ENCODE data around the gene EXOSC2.
"Not testable (repeated sequence)": the region's sequence is repeated elsewhere in the genome, so short reads cannot be mapped to it uniquely, and the experiment has no call there.

EXOSC2 gene

DNA sequence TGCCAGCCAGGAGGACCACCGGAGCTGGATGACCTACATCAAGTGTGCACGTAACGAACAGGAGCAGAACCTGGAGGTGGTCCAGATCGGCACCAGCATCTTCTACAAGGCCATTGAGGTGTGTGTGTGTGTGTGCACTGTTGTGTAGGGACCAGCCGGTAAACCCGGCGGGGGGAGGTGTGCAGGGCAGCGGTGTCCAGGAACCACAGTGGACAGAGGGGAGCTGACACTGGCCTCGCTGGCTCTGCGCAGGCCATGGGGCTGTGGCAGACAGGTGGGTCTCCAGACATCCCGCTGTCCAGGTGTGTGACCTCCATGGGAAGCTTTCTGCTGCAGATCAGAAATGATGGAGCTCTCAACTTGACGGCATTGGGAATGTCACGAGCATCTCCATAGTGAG is 25.4 kb upstream of the EXOSC2 start:
- DNase-seq, result no peak

DNA sequence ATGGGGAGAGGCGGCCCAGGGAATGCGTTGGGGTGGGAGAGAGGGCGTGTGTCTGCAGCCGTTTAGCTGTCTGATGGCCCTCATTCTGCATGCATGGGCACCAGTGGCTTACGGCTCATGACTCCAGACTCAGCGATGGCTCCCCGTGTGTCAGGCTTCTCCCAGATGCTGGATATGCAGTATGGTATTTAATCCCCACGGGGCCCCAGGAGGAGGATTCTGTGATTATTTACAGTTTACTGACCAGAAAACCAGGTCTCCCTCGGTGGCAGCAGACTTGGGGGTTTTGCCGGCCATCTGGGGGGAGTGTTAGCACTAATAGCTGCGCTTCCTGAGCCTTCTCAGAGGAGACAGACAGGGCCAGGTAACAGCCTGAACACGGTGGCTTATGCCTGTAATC is 24.9 kb upstream of the EXOSC2 start:
- DNase-seq, result no peak

DNA sequence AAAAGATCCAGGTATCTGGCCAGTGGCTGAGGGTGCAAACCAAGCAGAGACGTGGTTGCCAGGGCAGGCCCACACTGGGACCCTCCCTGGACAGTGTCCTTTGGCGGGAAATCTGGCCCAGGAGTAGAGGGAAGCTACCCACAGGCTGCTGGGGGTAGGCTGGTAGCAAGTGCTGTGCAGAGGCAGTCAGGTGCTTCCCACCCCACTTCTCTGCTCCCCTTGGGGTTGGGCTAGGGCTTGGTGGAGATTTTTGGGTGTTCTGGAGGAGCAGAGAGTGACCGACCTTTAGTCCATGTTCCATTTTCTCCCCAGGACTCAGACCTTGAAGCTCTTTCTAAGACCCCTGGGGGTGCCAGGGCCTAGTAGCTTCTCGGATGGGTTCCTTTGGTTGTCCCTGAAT is 23.6 kb upstream of the EXOSC2 start:
- no peak for DNase-seq

DNA sequence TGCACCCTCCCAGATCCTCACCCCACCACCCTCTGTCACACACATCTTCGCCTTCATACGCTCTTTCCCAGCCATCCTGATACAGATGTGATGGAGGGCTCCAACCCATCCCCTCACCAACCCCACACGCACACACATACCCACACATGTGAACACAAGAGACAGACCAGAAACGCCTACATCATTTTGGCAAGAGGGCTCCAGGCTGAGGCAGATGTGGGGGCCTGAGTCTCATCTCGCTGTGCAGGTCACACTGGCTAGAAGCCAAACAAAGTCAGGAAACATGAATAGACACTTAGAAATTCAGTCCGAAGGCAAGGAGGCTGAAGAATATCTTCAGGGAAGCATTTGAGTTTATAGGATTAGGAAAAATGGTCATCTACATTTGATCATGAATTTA is 22.9 kb upstream of the EXOSC2 start:
- no peak for DNase-seq

DNA sequence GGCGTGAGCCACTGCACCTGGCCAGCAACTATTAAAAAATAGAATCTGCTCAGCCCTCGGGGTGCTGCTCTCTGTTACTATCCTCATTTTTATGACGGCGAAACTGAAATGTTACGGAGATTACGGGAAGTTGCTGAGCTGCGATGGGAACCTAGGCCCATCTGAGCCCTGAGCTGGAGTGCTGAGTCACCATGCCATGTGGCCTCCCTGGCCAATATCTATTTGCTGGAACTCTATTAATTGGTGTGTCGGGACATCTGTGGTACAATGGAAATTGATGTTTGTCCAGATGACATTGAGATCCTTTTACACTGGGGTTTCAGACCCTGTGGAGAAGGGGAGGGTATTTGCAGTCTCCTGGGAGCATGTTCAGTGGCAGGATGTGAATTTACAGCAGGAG is 21.1 kb upstream of the EXOSC2 start:
- no peak for DNase-seq

DNA sequence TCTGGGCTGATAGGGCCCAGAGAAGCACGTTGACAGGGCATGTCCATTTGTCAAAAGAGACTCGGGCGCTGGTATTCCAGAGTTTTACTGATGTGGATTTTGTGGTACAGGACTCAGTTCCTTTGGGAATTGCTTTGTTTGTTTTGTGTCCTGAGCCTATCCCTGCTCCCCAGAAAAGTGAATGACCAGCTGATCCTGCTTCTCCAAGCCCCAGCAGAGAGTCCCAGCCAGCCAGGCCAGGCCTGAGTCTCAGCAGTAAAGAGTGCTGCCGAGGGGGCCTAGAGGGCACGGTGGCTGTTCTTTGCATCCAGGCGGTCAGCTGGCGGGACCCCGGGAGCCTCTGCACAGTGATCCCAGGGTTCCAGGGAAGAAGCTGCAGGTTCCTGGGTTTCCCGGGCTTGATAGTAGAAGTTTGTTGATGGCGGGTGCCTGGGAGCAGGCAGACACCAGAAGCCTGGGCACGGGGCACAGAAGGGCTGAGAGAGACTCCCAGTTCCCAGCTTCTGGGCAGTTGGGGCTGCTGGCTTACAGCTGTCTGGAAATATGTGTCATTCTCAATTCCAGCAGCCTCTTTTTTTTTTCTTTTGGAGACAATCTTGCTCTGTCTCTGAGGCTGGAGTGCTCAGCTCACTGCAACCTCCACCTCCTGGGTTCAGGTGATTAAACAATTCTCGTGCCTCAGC is 20.5 kb upstream of the EXOSC2 start:
- no peak for DNase-seq

- no peak for DNase-seq
Observed at GRCh38 chr9:130675396-130675795, 18.2 kb upstream of the EXOSC2 start.

- no peak for DNase-seq
Observed at GRCh38 chr9:130677252-130677651, 16.3 kb upstream of the EXOSC2 start.

GRCh38 chr9:130680836-130681768 is 12.5 kb upstream of the EXOSC2 start:
- peak; percentile 67 for DNase-seq

GRCh38 chr9:130681769-130682420 is 11.7 kb upstream of the EXOSC2 start:
- DNase-seq, result no peak

DNA sequence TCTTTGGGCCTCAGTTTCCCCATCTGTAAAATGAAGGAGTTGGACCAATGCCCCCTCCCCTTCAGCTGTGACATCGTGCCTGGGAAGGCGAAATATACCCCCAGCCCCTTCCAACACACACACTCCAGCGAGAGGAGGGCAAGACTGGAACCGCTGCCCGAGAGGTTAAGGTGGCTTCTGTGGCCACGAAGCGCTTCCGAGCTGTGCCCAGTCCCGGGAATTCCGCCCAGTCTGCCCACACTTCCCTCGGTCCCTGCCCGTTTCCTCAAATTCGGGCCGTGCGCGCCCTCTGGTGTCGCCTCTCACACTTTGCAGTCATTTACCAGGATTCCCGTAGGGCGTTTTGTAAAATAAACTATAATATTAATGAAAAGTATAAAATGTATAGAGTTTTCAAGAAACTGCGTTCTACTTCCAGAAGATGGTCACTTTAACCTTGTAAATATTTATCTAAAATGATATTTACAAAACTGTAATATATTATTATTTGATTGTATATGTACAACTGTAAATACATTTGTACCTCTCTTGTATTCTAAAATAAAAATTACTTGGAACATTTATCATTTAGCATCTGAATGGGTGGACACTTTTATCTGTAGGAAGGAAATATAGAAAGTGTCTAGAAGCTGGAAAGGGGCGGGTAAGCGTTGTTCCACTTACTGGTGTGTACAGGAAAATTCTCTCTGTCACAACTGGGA is 11.0 kb upstream of the EXOSC2 start:
- DNase-seq, result peak; percentile 68

GRCh38 chr9:130685104-130685503 is 8.5 kb upstream of the EXOSC2 start:
- DNase-seq, result no peak

GRCh38 chr9:130685945-130686344 is 7.6 kb upstream of the EXOSC2 start:
- DNase-seq, result not testable (repeated sequence)

DNA sequence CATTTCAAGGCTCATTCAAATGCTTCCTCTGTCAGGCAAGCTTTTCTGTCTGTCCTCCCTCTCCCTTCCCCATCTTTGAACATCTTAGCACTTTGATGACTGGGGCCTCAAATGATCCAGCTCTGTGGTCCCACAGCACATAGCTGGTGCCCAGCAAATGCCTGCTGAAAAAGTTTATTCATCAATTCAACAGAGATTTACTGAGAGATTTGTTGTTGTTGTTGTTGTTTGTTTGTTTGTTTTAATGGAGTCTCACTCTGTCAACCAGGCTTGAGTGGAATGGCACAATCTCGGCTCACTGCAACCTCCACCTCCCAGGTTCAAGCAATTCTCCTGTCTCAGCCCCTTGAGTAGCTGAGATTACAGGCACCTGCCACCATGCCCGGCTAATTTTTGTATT is 6.0 kb upstream of the EXOSC2 start:
- DNase-seq, result no peak

DNA sequence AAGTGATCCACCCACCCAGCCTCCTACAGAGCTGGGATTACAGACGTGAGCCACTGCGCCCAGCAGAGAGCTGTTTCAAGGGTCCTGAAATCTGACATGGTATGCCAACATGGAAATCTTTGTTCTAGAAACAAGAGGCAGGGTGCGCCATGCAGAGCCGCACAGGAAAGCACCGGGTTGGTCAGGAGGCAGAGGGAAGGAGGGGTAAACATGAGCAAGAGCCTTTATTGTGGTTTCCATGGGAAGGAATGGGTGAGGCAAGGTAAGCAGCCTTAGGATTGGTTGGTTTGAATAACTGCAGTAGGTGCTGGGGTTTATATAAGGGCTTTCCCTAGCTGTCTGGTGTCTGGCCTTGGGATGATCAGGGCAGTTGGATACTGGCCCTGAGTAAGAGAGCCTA is 5.5 kb upstream of the EXOSC2 start:
- no peak for DNase-seq

DNA sequence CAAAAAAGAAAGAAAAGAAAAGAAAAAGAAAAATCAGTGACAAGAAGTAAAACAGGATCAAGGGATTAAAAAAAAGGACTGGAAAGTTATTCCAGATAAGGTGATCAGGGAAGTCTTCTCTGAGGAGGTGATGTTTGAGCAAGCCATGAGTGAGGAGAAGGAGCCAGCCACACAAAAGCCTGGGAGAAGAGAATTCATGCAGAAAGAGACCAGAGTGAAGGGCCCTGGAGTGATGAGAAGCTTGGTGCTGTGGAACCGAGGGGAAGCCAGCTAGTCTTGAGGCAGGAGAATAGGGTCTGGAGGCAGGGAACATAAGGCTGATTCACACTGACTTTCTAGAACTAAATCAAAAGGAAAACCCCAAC is 4.0 kb upstream of the EXOSC2 start:
- DNase-seq, result no peak

GRCh38 chr9:130689937-130690700 is 3.5 kb upstream of the EXOSC2 start:
- no peak for DNase-seq

DNA sequence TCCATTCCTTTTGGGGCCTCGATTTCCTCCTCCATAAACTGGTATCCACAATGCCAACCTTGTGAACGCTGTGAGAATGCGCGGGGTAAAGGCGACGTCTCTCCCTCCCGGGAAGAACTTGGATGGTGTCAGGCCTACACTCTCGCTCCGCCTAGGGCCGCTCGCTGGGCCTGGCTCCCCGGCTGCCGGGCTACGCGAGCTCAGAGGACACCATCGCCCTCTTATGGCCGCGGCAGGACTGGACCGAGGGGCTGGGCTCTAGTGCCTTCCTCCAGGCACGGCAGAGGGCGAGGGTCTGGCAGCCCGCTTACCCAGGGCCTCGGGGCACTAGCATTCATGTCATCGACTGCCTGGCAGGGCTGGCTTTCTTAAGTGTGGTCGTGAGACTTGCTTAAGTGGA is 1.3 kb upstream of the EXOSC2 start:
- DNase-seq, result no peak

DNA sequence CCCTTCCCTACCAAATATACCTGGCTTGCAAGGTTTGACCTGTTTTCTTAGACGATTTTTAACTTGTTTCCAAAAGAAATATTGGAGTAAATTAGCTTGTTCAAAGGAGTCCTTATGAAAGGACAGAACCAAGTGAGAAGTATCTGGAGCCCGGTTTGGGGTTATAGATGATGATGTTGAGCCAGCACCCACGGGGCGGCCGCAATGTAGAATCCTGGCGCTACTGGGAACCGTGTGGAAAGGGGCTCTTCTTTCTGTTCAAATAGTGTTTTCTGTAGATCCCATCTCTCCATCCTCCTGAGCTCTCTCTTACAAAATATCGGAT is 517 bp upstream of the EXOSC2 start:
- DNase-seq, result no peak

GRCh38 chr9:130694205-130694604 is 625 bp downstream of the EXOSC2 start:
- DNase-seq, result no peak

- DNase-seq, result no peak
Observed at GRCh38 chr9:130696139-130696650, 2.6 kb downstream of the EXOSC2 start.

DNA sequence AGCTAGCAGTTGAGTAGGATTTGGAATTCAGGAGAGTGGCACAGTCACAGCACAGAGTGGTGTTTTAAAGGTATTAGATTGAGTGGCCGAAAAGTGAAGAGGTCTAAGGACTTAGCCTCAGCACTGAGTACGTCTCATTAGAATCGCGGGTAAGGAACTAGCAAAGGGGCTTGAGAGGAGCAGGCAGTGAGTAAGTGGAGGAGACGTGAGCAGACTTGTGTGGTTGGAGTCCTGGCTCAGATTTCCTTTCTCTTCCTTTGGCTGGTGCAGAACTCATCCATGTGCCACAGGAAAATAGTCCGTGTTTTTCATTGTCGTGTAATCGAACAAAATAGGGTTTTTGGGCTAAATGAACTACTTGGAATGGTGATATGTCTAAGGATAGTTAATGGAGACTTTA is 3.4 kb downstream of the EXOSC2 start:
- DNase-seq, result no peak
